ENCODE measurements around the gene CAPN9.

CAPN9 gene

DNA sequence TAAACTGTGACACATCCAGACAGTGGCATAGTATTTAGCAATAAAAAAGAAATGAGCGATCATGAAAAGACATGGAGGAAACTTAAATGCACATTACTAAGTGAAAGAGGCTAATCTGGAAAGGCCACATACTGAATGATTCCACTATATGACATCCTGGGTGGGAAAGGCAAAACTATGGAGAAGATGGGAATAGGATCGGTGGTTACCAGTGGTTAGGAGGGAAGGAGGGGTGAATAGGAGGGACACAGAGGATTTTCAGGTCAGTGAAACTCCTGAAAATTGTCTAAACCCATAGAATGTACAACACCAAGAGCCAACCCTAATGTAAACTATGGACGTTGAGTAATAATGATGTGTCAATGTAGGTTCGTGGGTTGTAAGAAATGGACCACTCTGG lies 47.1 kb upstream of the CAPN9 start:
- Histone ChIP-seq H3K27ac (ENCODE audit: low read length) (no peak overlapping the region), H3K36me3 (replicated peaks; ENCODE audit: low read depth, low read length) (peaks cover 2% of the 10 kb centered on the region), H3K4me2 (ENCODE audit: low read length) (no peak overlapping the region), H3K9me3 (ENCODE audit: insufficient read depth, low read length) (no peaks in the 10 kb centered on the region), H3K4me3 (ENCODE audit: low read length) (no peak overlapping the region), H4K20me1 (ENCODE audit: insufficient read depth, low read length) (no peaks in the 10 kb centered on the region), H2AFZ (ENCODE audit: low read depth, low read length) (no peak overlapping the region), H3K79me2 (ENCODE audit: low read length) (no peaks in the 10 kb centered on the region), H3K27me3 (ENCODE audit: low read depth, low read length) (no peaks in the 10 kb centered on the region), H3K9ac (ENCODE audit: low read length) (no peak overlapping the region), H3K4me1 (ENCODE audit: low read length) (no peaks in the 10 kb centered on the region)
- TF ChIP-seq, protein P1, sequence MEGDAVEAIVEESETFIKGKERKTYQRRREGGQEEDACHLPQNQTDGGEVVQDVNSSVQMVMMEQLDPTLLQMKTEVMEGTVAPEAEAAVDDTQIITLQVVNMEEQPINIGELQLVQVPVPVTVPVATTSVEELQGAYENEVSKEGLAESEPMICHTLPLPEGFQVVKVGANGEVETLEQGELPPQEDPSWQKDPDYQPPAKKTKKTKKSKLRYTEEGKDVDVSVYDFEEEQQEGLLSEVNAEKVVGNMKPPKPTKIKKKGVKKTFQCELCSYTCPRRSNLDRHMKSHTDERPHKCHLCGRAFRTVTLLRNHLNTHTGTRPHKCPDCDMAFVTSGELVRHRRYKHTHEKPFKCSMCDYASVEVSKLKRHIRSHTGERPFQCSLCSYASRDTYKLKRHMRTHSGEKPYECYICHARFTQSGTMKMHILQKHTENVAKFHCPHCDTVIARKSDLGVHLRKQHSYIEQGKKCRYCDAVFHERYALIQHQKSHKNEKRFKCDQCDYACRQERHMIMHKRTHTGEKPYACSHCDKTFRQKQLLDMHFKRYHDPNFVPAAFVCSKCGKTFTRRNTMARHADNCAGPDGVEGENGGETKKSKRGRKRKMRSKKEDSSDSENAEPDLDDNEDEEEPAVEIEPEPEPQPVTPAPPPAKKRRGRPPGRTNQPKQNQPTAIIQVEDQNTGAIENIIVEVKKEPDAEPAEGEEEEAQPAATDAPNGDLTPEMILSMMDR (IDR thresholded peaks at IDR 0.05; ENCODE audit: low read depth, low read length) = no peak
- no peak for TF ChIP-seq EZH2phosphoT487 (IDR thresholded peaks at IDR 0.05; ENCODE audit: low read depth)

- Histone ChIP-seq H3K4me3 (ENCODE audit: low read length) (no peak overlapping the region), H3K36me3 (replicated peaks; ENCODE audit: low read depth, low read length) (no peaks in the 10 kb centered on the region), H3K27me3 (ENCODE audit: low read depth, low read length) (no peaks in the 10 kb centered on the region), H3K9ac (ENCODE audit: low read length) (no peak overlapping the region), H3K4me1 (ENCODE audit: low read length) (no peaks in the 10 kb centered on the region), H4K20me1 (ENCODE audit: insufficient read depth, low read length) (no peaks in the 10 kb centered on the region), H2AFZ (ENCODE audit: low read depth, low read length) (no peak overlapping the region), H3K4me2 (ENCODE audit: low read length) (no peak overlapping the region), H3K27ac (ENCODE audit: low read length) (no peak overlapping the region), H3K79me2 (ENCODE audit: low read length) (no peaks in the 10 kb centered on the region), H3K9me3 (ENCODE audit: insufficient read depth, low read length) (no peaks in the 10 kb centered on the region)
- TF ChIP-seq, protein P1 (IDR thresholded peaks at IDR 0.05; ENCODE audit: low read depth, low read length) = no peak
- no peak for TF ChIP-seq EZH2phosphoT487 (IDR thresholded peaks at IDR 0.05; ENCODE audit: low read depth)
These were observed 45.8 kb upstream of the CAPN9 start for GRCh38 chr1:230701434-230701833.

- no peaks in the 10 kb centered on the region for H3K79me2 ChIP-seq (ENCODE audit: low read length)
- H3K4me3 ChIP-seq (ENCODE audit: low read length) = no peak overlapping the region
- H4K20me1 ChIP-seq (ENCODE audit: insufficient read depth, low read length) = no peaks in the 10 kb centered on the region
- no peaks in the 10 kb centered on the region for H3K4me1 ChIP-seq (ENCODE audit: low read length)
- H3K9me3 ChIP-seq (ENCODE audit: insufficient read depth, low read length) = no peaks in the 10 kb centered on the region
- H2AFZ ChIP-seq (ENCODE audit: low read depth, low read length) = no peak overlapping the region
- no peaks in the 10 kb centered on the region for H3K27me3 ChIP-seq (ENCODE audit: low read depth, low read length)
- TF ChIP-seq, protein P1 (IDR thresholded peaks at IDR 0.05; ENCODE audit: low read depth, low read length) = no peak
- no peak for TF ChIP-seq EZH2phosphoT487 (IDR thresholded peaks at IDR 0.05; ENCODE audit: low read depth)
- no peaks in the 10 kb centered on the region for H3K36me3 ChIP-seq (replicated peaks; ENCODE audit: low read depth, low read length)
- no peak overlapping the region for H3K4me2 ChIP-seq (ENCODE audit: low read length)
- H3K9ac ChIP-seq (ENCODE audit: low read length) = no peak overlapping the region
- H3K27ac ChIP-seq (ENCODE audit: low read length) = no peak overlapping the region
These were observed 45.1 kb upstream of the CAPN9 start for GRCh38 chr1:230701895-230702768.

DNA sequence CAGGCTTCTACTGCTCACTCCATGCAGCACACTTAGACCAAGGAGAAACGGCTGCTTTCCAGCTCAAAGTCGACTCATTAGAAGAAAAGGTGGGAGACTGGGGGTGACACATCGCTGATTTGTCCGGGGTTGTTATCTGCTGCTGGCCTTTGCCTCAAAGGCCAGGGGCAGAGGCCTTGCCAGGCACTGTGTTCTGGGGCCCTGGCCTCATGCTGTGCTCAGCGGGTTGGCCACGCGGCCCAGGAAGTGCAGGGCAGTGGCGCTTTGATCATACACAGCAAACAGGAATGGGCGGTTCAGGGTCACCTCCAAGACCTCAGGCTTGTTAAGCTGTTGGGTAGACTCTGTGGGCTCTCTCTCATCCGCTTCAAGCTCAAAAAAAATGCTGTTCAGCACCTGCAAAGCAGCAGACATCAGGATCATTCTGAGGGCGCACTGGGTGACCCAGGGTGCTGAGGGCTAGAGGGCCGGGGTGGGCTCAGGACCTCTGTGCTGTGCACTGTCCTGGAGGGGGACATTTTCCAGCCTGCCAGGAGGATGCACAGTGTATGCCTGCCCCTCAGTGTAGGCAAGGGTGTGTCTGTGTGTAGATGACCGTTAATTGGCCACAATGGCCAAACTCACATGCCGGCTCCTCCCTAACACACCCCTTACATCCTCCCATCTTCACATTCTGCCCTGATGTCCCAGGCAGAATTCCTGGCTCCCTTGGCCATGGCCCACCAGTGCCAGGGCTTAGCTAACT lies 44.1 kb upstream of the CAPN9 start:
- no peaks in the 10 kb centered on the region for H4K20me1 ChIP-seq (ENCODE audit: insufficient read depth, low read length)
- no peak overlapping the region for H3K4me2 ChIP-seq (ENCODE audit: low read length)
- no peaks in the 10 kb centered on the region for H3K9me3 ChIP-seq (ENCODE audit: insufficient read depth, low read length)
- no peaks in the 10 kb centered on the region for H3K27me3 ChIP-seq (ENCODE audit: low read depth, low read length)
- no peak overlapping the region for H2AFZ ChIP-seq (ENCODE audit: low read depth, low read length)
- no peak overlapping the region for H3K4me3 ChIP-seq (ENCODE audit: low read length)
- H3K27ac ChIP-seq (ENCODE audit: low read length) = no peak overlapping the region
- no peaks in the 10 kb centered on the region for H3K36me3 ChIP-seq (replicated peaks; ENCODE audit: low read depth, low read length)
- TF ChIP-seq EZH2phosphoT487 (IDR thresholded peaks at IDR 0.05; ENCODE audit: low read depth) = no peak
- TF ChIP-seq, protein P1 (IDR thresholded peaks at IDR 0.05; ENCODE audit: low read depth, low read length) = no peak
- no peaks in the 10 kb centered on the region for H3K79me2 ChIP-seq (ENCODE audit: low read length)
- H3K9ac ChIP-seq (ENCODE audit: low read length) = no peak overlapping the region
- no peaks in the 10 kb centered on the region for H3K4me1 ChIP-seq (ENCODE audit: low read length)
